ENCODE measurements around the gene CD28. TPM values are rescaled to one million over a fixed set of nuclear protein-coding genes. Genes with fewer than 3 reads are reported as not detected.
A peak's percentile ranks its signal among the peaks of the same experiment; 100 is the strongest.

The CD28 gene
- total and polyA plus RNA-seq, 2 donors (not counting 3 experiments of a cell fraction or from before 2014, with no cell fraction given), result 0.15 TPM; not detected in 1

DNA sequence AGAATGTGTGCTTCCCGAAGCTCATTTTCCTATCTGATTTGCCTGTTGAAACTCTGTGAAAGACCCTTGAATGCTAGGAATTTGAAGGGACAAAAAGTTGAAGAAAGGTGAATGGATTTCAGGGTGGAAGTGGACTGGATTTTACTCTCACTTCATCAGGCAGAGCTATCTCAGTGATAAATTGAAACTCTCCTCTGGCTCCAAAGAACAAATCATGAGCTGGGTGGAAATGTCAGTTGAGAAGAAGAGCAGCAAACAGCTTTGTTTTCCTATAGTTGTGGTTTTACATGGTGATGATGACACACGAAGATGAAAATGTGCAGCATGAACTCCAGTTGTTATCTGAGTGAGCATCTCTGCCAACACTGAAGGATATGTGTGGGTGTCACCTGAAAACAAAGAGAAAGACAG lies 34.4 kb downstream of the CD28 start:
- H3K4me1 ChIP-seq (ENCODE audit: control insufficient read depth, extremely low read depth, insufficient read depth, low read length), result peaks cover 6% of the 10 kb centered on the region
- H3K4me2 ChIP-seq (ENCODE audit: insufficient read depth, low read length), result no peak overlapping the region
- intact Hi-C loops (cut with micrococcal nuclease) (no loop called here), dilution Hi-C loops (cut with MboI; ENCODE audit: extremely low pct_ligation_motif_present, low sequenced_read_pairs) (no loop called here)
- no peak for DNase-seq (ENCODE audit: low read depth, low spot score)
- H3K4me3 ChIP-seq (replicated peaks in 1 of 3; ENCODE audit: insufficient read depth in 1 of 3, low read depth in 1 of 3, low read length in 3 of 3), result no peak overlapping the region
- H3K9me1 ChIP-seq (replicated peaks; ENCODE audit: control insufficient read depth, extremely low read depth, insufficient read depth, low read length), result no peaks in the 10 kb centered on the region
- no peaks in the 10 kb centered on the region for H3K27me3 ChIP-seq (ENCODE audit: control insufficient read depth in 2 of 2, insufficient read depth in 2 of 2, low read length in 2 of 2)
- ChIA-PET POLR2A (no interaction called here), CTCF (interaction anchor here (0.6 to 1.6 kb wide), 4 partner anchors 19 to 76 kb away, joined by 3 to 5 read pairs (median 3); no protein-coding TSS in a partner anchor)
- no peaks in the 10 kb centered on the region for H3K36me3 ChIP-seq (ENCODE audit: control insufficient read depth in 2 of 2, extremely low read depth in 1 of 2, insufficient read depth in 2 of 2, low read length in 2 of 2)
- no peaks in the 10 kb centered on the region for H3K9me3 ChIP-seq (replicated peaks; ENCODE audit: control insufficient read depth, insufficient read depth, low read length)
- TF ChIP-seq EZH2 (IDR thresholded peaks at IDR 0.05; ENCODE audit: borderline replicate concordance, low read depth, low read length, severe bottlenecking), result no peak
- TF ChIP-seq, protein P1, sequence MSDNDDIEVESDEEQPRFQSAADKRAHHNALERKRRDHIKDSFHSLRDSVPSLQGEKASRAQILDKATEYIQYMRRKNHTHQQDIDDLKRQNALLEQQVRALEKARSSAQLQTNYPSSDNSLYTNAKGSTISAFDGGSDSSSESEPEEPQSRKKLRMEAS (IDR thresholded peaks at IDR 0.05; ENCODE audit: insufficient read depth, insufficient read length), result no peak
- TF ChIP-seq JUN (IDR thresholded peaks at IDR 0.05; ENCODE audit: borderline replicate concordance, insufficient read depth, insufficient read length, low read depth), result no peak
- TF ChIP-seq GATA2 (IDR thresholded peaks at IDR 0.05; ENCODE audit: insufficient read depth, insufficient read length, low read depth, low read length), result no peak
- no peak for TF ChIP-seq POLR2AphosphoS5 (IDR thresholded peaks at IDR 0.05; ENCODE audit: insufficient read depth, low read depth, low read length)
- TF ChIP-seq, protein P2, sequence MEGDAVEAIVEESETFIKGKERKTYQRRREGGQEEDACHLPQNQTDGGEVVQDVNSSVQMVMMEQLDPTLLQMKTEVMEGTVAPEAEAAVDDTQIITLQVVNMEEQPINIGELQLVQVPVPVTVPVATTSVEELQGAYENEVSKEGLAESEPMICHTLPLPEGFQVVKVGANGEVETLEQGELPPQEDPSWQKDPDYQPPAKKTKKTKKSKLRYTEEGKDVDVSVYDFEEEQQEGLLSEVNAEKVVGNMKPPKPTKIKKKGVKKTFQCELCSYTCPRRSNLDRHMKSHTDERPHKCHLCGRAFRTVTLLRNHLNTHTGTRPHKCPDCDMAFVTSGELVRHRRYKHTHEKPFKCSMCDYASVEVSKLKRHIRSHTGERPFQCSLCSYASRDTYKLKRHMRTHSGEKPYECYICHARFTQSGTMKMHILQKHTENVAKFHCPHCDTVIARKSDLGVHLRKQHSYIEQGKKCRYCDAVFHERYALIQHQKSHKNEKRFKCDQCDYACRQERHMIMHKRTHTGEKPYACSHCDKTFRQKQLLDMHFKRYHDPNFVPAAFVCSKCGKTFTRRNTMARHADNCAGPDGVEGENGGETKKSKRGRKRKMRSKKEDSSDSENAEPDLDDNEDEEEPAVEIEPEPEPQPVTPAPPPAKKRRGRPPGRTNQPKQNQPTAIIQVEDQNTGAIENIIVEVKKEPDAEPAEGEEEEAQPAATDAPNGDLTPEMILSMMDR (IDR thresholded peaks at IDR 0.05; ENCODE audit: extremely low read depth in 1 of 2, insufficient read depth in 1 of 2, low read depth in 1 of 2, low read length in 2 of 2), result no peak
- TF ChIP-seq FOS (IDR thresholded peaks at IDR 0.05; ENCODE audit: borderline replicate concordance, insufficient read depth, low read length), result no peak
- no peak for TF ChIP-seq MYC (IDR thresholded peaks at IDR 0.05; ENCODE audit: low read depth, low read length)
- TF ChIP-seq POLR2A (IDR thresholded peaks at IDR 0.05; ENCODE audit: low read depth, low read length), result no peak
- H3K27ac ChIP-seq (ENCODE audit: insufficient read depth, low read depth, low read length), result no peak overlapping the region
- no peaks in the 10 kb centered on the region for H4K20me1 ChIP-seq (replicated peaks; ENCODE audit: control insufficient read depth, extremely low read depth, insufficient read depth, low read length)
- H2AFZ ChIP-seq (ENCODE audit: low read depth, low read length), result peak overlapping the region; percentile 18
- no TSS peak for BruUV-seq (replicated peaks)
- FAIRE-seq, result no peak
- H3K79me2 ChIP-seq (ENCODE audit: control insufficient read depth, insufficient read depth, low read length), result no peaks in the 10 kb centered on the region
- H3K9ac ChIP-seq (replicated peaks; ENCODE audit: extremely low read depth, insufficient read depth, low read length), result no peak overlapping the region
